HEK293 (cell line): ENCODE data around the gene ZNF865.
A peak's percentile ranks its signal among the peaks of the same experiment; 100 is the strongest.

Experiments used
- CTCF ChIA-PET: fragments of 350-600 bp; formaldehyde crosslinking; extraction: SDS; loops from one replicate; lab custom pipeline; 2021; ENCODE audit warnings: antibody characterized with exemption; lab: Yijun Ruan, JAX
- POLR2A ChIA-PET: fragments of 300-600 bp; formaldehyde crosslinking; extraction: SDS; loops from one replicate; lab custom pipeline; 2020; ENCODE audit warnings: antibody characterized with exemption, inconsistent platforms; lab: Yijun Ruan, JAX
- H3K27ac ChIP-seq: fragments of 200-500 bp; sonication (Bioruptor generic); 2 replicates; pipeline ENCODE4 v1.5.1; 2014; ENCODE audit warnings: low read depth, low read length, control low read depth, inconsistent platforms; ENCODE audit errors: extremely low read depth
- H3K36me3 ChIP-seq, 2 experiments: fragments of 200-500 bp in 1 of 2; sonication (Bioruptor generic) in 1 of 2; 1 replicate in 1 of 2; 2 replicates in 1 of 2; pipeline ENCODE4 v1.5.1; 2014 to 2017; ENCODE audit warnings: inconsistent platforms in 2 of 2, low read length in 2 of 2; ENCODE audit not compliant: control insufficient read depth in 2 of 2, insufficient read depth in 1 of 2
- H3K4me1 ChIP-seq: fragments of 200-500 bp; sonication (Bioruptor generic); 2 replicates; pipeline ENCODE4 v1.5.1; 2014; ENCODE audit warnings: mild to moderate bottlenecking, low read length, inconsistent platforms; ENCODE audit not compliant: control insufficient read depth, insufficient read depth
- H3K4me3 ChIP-seq: 2 replicates; pipeline ENCODE4 v1.5.1; 2011; ENCODE audit warnings: low read depth, mild to moderate bottlenecking, control low read depth, low read length, moderate library complexity
- H3K9me3 ChIP-seq: fragments of 200-500 bp; sonication (Bioruptor generic); 2 replicates; pipeline ENCODE4 v1.5.1; 2014; ENCODE audit warnings: low read depth, low read length, inconsistent platforms; ENCODE audit not compliant: control insufficient read depth, insufficient read depth
- HOXC10 ChIP-seq: sonication (generic); formaldehyde crosslinking; IDR thresholded peaks from 2 replicates; pipeline ENCODE4 v1.8.1; 2023; ENCODE audit warnings: mild to moderate bottlenecking, missing genetic modification reagents
- KLF8 ChIP-seq: fragments of 450-650 bp; formaldehyde crosslinking; IDR thresholded peaks from 2 replicates; pipeline ENCODE4 v1.5.1; 2016; ENCODE audit warnings: missing biosample characterization, missing genetic modification characterization
- PRDM1 ChIP-seq: fragments of 450-650 bp; formaldehyde crosslinking; IDR thresholded peaks from 2 replicates; pipeline ENCODE4; 2016; ENCODE audit warnings: missing biosample characterization, missing genetic modification characterization
- SP7 ChIP-seq: fragments of 450-650 bp; formaldehyde crosslinking; IDR thresholded peaks from 2 replicates; pipeline ENCODE4 v1.5.1; 2016; ENCODE audit warnings: missing biosample characterization, missing genetic modification characterization
- YY1 ChIP-seq: fragments of 450-650 bp; formaldehyde crosslinking; IDR thresholded peaks from 2 replicates; pipeline ENCODE4 v1.5.1; 2018; ENCODE audit warnings: missing biosample characterization, missing genetic modification characterization
- ZBTB1 ChIP-seq: fragments of 450-650 bp; formaldehyde crosslinking; IDR thresholded peaks from 2 replicates; pipeline ENCODE4 v1.5.1; 2016; ENCODE audit warnings: missing biosample characterization, missing genetic modification characterization
- ZBTB20 ChIP-seq: fragments of 450-650 bp; formaldehyde crosslinking; IDR thresholded peaks from 2 replicates; pipeline ENCODE4 v1.5.1; 2016; ENCODE audit warnings: missing biosample characterization, missing genetic modification characterization
- ZBTB7A ChIP-seq: fragments of 450-650 bp; formaldehyde crosslinking; IDR thresholded peaks from 2 replicates; pipeline ENCODE4 v1.5.1; 2016; ENCODE audit warnings: low read depth, missing biosample characterization, missing genetic modification characterization
- ZNF112 ChIP-seq: fragments of 450-650 bp; formaldehyde crosslinking; IDR thresholded peaks from 2 replicates; pipeline ENCODE4 v1.5.0; 2017; ENCODE audit warnings: missing biosample characterization, missing genetic modification characterization
- ZNF19 ChIP-seq: fragments of 450-650 bp; formaldehyde crosslinking; IDR thresholded peaks from 2 replicates; pipeline ENCODE4; 2016; ENCODE audit warnings: missing biosample characterization, missing genetic modification characterization, low read depth
- ZNF202 ChIP-seq: fragments of 450-650 bp; formaldehyde crosslinking; IDR thresholded peaks from 2 replicates; pipeline ENCODE4 v1.5.1; 2016; ENCODE audit warnings: missing biosample characterization, missing genetic modification characterization, borderline replicate concordance
- ZNF404 ChIP-seq: fragments of 450-650 bp; formaldehyde crosslinking; IDR thresholded peaks from 2 replicates; pipeline ENCODE4 v1.5.1; 2017; ENCODE audit warnings: missing biosample characterization, missing genetic modification characterization
- ZNF426 ChIP-seq: fragments of 450-650 bp; formaldehyde crosslinking; IDR thresholded peaks from 2 replicates; pipeline ENCODE4 v1.5.1; 2017; ENCODE audit warnings: missing biosample characterization, missing genetic modification characterization, mild to moderate bottlenecking, inconsistent platforms, moderate library complexity
- ZNF48 ChIP-seq: fragments of 450-650 bp; formaldehyde crosslinking; IDR thresholded peaks from 2 replicates; pipeline ENCODE4 v1.5.1; 2016; ENCODE audit warnings: missing biosample characterization, missing genetic modification characterization
- ZNF501 ChIP-seq: fragments of 450-650 bp; formaldehyde crosslinking; IDR thresholded peaks from 2 replicates; pipeline ENCODE4 v1.5.1; 2016; ENCODE audit warnings: missing biosample characterization, missing genetic modification characterization
- ZNF558 ChIP-seq: fragments of 450-650 bp; formaldehyde crosslinking; IDR thresholded peaks from 2 replicates; pipeline ENCODE4 v1.5.1; 2016; ENCODE audit warnings: missing biosample characterization, missing genetic modification characterization
- ZSCAN16 ChIP-seq: fragments of 450-650 bp; formaldehyde crosslinking; IDR thresholded peaks from 2 replicates; pipeline ENCODE4 v1.5.1; 2016; ENCODE audit warnings: missing biosample characterization, missing genetic modification characterization
- TF ChIP-seq, protein P1 (sequence below): fragments of 450-650 bp; formaldehyde crosslinking; conservative IDR thresholded peaks from 2 replicates; pipeline ENCODE4 v1.5.1; 2016; ENCODE audit warnings: low read depth, missing biosample characterization, missing genetic modification characterization
- TF ChIP-seq, protein P2 (sequence below): fragments of 450-650 bp; formaldehyde crosslinking; IDR thresholded peaks from 2 replicates; pipeline ENCODE4 v1.5.1; 2016; ENCODE audit warnings: missing biosample characterization, missing genetic modification characterization
- TF ChIP-seq, protein P3 (sequence below): fragments of 450-650 bp; formaldehyde crosslinking; IDR thresholded peaks from 2 replicates; pipeline ENCODE4 v1.5.1; 2017; ENCODE audit warnings: missing biosample characterization, missing genetic modification characterization
- TF ChIP-seq, protein P4 (sequence below): fragments of 450-650 bp; formaldehyde crosslinking; IDR thresholded peaks from 2 replicates; pipeline ENCODE4 v1.5.1; 2016; ENCODE audit warnings: missing biosample characterization, missing genetic modification characterization
- TF ChIP-seq, protein P5 (sequence below): fragments of 450-650 bp; formaldehyde crosslinking; IDR thresholded peaks from 2 replicates; pipeline ENCODE4 v1.5.1; 2016; ENCODE audit warnings: missing biosample characterization, missing genetic modification characterization
- TF ChIP-seq, protein P6 (sequence below): fragments of 450-650 bp; formaldehyde crosslinking; IDR thresholded peaks from 2 replicates; pipeline ENCODE4 v1.5.1; 2016; ENCODE audit warnings: missing biosample characterization, missing genetic modification characterization

The ZNF865 gene

DNA sequence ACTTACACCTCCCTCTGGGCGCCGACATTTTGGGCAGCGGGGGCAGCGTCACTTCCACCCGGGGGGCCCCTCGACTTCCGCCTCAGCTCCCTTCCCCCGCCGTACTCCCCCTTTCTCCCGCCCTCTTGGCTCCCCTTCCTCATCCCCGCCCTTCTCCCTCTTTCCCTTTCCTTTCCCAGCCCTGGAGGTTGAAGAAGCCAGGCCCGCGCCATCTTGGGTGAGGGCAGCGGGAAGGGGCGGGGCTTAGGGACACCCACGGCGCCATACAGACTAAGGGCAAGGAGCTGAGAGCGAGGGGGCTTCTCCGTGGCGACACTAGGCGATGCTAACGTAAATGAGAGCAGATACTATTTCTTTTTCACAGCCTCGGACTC, 6.0 kb upstream of the ZNF865 start, which contains the start of gene FIZ1 (continued):
- TF ChIP-seq PRDM1 = peak; percentile 95
- no peak for TF ChIP-seq ZNF426 (tag by site-specific recombination)
- no peak for TF ChIP-seq ZNF112 (tag by site-specific recombination)
- TF ChIP-seq HOXC10 (CRISPR knock-in tag) = no peak
- TF ChIP-seq ZNF558 (tag by site-specific recombination) = no peak
- TF ChIP-seq, protein P1, sequence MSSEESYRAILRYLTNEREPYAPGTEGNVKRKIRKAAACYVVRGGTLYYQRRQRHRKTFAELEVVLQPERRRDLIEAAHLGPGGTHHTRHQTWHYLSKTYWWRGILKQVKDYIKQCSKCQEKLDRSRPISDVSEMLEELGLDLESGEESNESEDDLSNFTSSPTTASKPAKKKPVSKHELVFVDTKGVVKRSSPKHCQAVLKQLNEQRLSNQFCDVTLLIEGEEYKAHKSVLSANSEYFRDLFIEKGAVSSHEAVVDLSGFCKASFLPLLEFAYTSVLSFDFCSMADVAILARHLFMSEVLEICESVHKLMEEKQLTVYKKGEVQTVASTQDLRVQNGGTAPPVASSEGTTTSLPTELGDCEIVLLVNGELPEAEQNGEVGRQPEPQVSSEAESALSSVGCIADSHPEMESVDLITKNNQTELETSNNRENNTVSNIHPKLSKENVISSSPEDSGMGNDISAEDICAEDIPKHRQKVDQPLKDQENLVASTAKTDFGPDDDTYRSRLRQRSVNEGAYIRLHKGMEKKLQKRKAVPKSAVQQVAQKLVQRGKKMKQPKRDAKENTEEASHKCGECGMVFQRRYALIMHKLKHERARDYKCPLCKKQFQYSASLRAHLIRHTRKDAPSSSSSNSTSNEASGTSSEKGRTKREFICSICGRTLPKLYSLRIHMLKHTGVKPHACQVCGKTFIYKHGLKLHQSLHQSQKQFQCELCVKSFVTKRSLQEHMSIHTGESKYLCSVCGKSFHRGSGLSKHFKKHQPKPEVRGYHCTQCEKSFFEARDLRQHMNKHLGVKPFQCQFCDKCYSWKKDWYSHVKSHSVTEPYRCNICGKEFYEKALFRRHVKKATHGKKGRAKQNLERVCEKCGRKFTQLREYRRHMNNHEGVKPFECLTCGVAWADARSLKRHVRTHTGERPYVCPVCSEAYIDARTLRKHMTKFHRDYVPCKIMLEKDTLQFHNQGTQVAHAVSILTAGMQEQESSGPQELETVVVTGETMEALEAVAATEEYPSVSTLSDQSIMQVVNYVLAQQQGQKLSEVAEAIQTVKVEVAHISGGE (tag by site-specific recombination) = peak; percentile 94
- no peak for TF ChIP-seq ZSCAN16
- peak; percentile 92 for TF ChIP-seq KLF8
- TF ChIP-seq, protein P2, sequence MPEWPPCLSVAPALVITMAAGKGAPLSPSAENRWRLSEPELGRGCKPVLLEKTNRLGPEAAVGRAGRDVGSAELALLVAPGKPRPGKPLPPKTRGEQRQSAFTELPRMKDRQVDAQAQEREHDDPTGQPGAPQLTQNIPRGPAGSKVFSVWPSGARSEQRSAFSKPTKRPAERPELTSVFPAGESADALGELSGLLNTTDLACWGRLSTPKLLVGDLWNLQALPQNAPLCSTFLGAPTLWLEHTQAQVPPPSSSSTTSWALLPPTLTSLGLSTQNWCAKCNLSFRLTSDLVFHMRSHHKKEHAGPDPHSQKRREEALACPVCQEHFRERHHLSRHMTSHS = no peak
- TF ChIP-seq SP7 (tag by site-specific recombination) = peak; percentile 60; the same call in 1 of the 2 replicates
- no peak for TF ChIP-seq ZNF48 (tag by site-specific recombination)
- peak; percentile 15; the same call in 1 of the 2 replicates for TF ChIP-seq ZNF501
- TF ChIP-seq ZBTB20 (tag by site-specific recombination) = peak; percentile 92

DNA sequence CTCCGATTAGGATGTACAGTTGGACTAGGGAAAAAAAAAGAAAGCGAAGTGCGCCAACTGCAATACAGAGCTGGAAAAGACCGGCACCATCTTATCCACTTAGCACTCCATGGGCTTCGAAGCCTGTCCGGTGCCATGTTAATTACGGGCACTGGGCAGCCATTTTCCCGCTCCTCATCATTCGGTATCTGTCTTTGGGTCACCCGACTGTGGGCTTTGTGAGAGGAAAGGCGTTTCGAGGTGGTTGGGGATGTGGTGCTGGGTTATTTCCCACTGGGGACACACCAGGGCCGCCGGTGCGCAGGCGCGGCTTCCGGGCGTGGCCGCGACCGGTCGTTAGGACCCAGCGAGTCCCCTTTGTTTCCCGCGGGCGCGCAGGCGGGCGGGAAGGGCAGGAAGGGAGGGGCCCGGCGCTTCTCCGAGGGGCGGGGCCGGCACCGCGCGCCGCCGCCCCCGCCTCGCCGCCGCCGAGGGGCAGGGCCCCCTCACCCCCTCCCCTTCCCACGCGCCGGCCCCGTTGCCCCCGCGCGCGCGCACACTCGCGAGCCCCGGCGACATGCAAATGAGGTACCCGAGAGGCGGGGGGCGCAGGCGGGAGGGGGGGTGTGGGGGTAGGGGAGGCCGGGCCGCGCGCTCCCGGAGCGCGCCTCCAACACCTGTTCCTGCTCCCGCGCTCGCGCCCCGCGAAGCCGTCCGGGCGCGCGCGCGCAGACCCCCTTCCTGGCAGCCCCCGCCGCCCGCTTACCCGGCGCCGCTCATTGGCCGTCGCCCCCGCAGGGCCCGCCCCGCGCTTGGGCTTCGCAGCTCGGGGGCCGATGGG, 5.4 kb upstream of the ZNF865 start, which contains the start of gene ZNF524:
TSS of gene ZNF524 (plus strand) at position 447 of the 820 bp plus-strand sequence. CDS start 1,825 bp downstream, outside the sequence.
- no peaks in the 10 kb centered on the region for H3K9me3 ChIP-seq
- H3K4me1 ChIP-seq = peaks cover 3% of the 10 kb centered on the region; the same call in 1 of the 2 replicates
- peak within 1 kb of the TSS; percentile 97 for H3K4me3 ChIP-seq
- CTCF ChIA-PET = interaction anchor here (0.6 to 2.9 kb wide), 5 partner anchors 83 to 1174 kb away, joined by 3 to 9 read pairs (median 4); no protein-coding TSS in a partner anchor
- POLR2A ChIA-PET = interaction anchor here (0.5 to 4.4 kb wide), 29 partner anchors 13 to 484 kb away, joined by 3 to 71 read pairs (median 6); partner anchors contain the start of genes CCDC106, HSPBP1, ISOC2 and KMT5C
- H3K27ac ChIP-seq = peak within 1 kb of the TSS; percentile 97
- peaks cover 10 to 23% of the 10 kb centered on the region in 2 experiments for H3K36me3 ChIP-seq
- TF ChIP-seq YY1 (tag by site-specific recombination) (peak; percentile 99), ZBTB7A (tag by site-specific recombination) (no peak), ZNF404 (no peak), ZNF202 (tag by site-specific recombination) (no peak), ZNF19 (no peak), PRDM1 (no peak), ZBTB20 (tag by site-specific recombination) (peak; percentile 70), ZBTB1 (tag by site-specific recombination) (no peak)
- TF ChIP-seq, protein P3, sequence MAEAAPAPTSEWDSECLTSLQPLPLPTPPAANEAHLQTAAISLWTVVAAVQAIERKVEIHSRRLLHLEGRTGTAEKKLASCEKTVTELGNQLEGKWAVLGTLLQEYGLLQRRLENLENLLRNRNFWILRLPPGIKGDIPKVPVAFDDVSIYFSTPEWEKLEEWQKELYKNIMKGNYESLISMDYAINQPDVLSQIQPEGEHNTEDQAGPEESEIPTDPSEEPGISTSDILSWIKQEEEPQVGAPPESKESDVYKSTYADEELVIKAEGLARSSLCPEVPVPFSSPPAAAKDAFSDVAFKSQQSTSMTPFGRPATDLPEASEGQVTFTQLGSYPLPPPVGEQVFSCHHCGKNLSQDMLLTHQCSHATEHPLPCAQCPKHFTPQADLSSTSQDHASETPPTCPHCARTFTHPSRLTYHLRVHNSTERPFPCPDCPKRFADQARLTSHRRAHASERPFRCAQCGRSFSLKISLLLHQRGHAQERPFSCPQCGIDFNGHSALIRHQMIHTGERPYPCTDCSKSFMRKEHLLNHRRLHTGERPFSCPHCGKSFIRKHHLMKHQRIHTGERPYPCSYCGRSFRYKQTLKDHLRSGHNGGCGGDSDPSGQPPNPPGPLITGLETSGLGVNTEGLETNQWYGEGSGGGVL (tag by site-specific recombination) = no peak
- TF ChIP-seq, protein P4, sequence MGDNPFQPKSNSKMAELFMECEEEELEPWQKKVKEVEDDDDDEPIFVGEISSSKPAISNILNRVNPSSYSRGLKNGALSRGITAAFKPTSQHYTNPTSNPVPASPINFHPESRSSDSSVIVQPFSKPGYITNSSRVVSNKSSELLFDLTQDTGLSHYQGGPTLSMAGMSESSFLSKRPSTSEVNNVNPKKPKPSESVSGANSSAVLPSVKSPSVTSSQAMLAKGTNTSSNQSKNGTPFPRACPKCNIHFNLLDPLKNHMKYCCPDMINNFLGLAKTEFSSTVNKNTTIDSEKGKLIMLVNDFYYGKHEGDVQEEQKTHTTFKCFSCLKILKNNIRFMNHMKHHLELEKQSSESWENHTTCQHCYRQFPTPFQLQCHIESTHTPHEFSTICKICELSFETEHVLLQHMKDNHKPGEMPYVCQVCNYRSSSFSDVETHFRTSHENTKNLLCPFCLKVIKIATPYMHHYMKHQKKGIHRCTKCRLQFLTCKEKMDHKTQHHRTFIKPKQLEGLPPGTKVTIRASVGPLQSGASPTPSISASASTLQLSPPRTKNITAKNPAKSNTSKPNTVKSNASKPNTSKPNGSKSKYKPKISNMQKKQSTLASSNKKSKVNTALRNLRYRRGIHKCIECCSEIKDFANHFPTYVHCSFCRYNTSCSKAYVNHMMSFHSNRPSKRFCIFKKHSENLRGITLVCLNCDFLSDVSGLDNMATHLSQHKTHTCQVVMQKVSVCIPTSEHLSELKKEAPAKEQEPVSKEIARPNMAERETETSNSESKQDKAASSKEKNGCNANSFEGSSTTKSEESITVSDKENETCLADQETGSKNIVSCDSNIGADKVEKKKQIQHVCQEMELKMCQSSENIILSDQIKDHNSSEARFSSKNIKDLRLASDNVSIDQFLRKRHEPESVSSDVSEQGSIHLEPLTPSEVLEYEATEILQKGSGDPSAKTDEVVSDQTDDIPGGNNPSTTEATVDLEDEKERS (tag by site-specific recombination) = no peak
- TF ChIP-seq, protein P5, sequence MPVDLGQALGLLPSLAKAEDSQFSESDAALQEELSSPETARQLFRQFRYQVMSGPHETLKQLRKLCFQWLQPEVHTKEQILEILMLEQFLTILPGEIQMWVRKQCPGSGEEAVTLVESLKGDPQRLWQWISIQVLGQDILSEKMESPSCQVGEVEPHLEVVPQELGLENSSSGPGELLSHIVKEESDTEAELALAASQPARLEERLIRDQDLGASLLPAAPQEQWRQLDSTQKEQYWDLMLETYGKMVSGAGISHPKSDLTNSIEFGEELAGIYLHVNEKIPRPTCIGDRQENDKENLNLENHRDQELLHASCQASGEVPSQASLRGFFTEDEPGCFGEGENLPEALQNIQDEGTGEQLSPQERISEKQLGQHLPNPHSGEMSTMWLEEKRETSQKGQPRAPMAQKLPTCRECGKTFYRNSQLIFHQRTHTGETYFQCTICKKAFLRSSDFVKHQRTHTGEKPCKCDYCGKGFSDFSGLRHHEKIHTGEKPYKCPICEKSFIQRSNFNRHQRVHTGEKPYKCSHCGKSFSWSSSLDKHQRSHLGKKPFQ (tag by site-specific recombination) = no peak
- TF ChIP-seq, protein P6, sequence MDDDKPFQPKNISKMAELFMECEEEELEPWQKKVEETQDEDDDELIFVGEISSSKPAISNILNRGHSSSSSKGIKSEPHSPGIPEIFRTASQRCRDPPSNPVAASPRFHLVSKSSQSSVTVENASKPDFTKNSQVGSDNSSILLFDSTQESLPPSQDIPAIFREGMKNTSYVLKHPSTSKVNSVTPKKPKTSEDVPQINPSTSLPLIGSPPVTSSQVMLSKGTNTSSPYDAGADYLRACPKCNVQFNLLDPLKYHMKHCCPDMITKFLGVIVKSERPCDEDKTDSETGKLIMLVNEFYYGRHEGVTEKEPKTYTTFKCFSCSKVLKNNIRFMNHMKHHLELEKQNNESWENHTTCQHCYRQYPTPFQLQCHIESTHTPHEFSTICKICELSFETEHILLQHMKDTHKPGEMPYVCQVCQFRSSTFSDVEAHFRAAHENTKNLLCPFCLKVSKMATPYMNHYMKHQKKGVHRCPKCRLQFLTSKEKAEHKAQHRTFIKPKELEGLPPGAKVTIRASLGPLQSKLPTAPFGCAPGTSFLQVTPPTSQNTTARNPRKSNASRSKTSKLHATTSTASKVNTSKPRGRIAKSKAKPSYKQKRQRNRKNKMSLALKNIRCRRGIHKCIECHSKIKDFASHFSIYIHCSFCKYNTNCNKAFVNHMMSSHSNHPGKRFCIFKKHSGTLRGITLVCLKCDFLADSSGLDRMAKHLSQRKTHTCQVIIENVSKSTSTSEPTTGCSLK (tag by site-specific recombination) = no peak
